ENCODE results near the gene MCTP1. TPM values are rescaled to one million over a fixed set of nuclear protein-coding genes. Genes with fewer than 3 reads are reported as not detected.

MCTP1 gene
- total and polyA plus RNA-seq, 9 of the 15 experiments (the other 6 are each of a cell fraction or from before 2014, with no cell fraction given), result 0.04 to 0.93 (median 0.06) TPM; not detected in 4

GRCh38 chr5:94906750-94907149 lies 378.1 kb downstream of the MCTP1 start:
- Histone ChIP-seq H3K36me3 (ENCODE audit: control insufficient read depth, insufficient read depth, low read length) (no peaks in the 10 kb centered on the region), H3K9ac (ENCODE audit: insufficient read depth in 1 of 2, low read depth in 2 of 2, low read length in 2 of 2) (no peak overlapping the region), H4K20me1 (replicated peaks; ENCODE audit: control insufficient read depth, insufficient read depth, low read length) (no peaks in the 10 kb centered on the region), H3K9me1 (ENCODE audit: control insufficient read depth, insufficient read depth, low read length) (no peaks in the 10 kb centered on the region), H3K27me3 (ENCODE audit: control insufficient read depth in 2 of 2, insufficient read depth in 2 of 2, low read length in 2 of 2) (no peaks in the 10 kb centered on the region), H3K4me2 (ENCODE audit: insufficient read depth, low read length) (no peak overlapping the region), H2AFZ (ENCODE audit: low read depth, low read length) (no peak overlapping the region), H3K4me3 (no peak overlapping the region), H3K9me3 (replicated peaks; ENCODE audit: control insufficient read depth, insufficient read depth, low read depth, low read length) (no peaks in the 10 kb centered on the region), H3K4me1 (replicated peaks in 1 of 2; ENCODE audit: control insufficient read depth in 2 of 2, insufficient read depth in 2 of 2, low read length in 2 of 2) (no peaks in the 10 kb centered on the region), H3K79me2 (ENCODE audit: control insufficient read depth, insufficient read depth, low read length) (no peaks in the 10 kb centered on the region), H3K27ac (ENCODE audit: extremely low read depth, low read depth, low read length) (no peak overlapping the region)
- FAIRE-seq (no peak), DNase-seq (ENCODE audit: extremely low read depth in 1 of 4, low spot score in 3 of 4) (no peak), ATAC-seq (no peak)
- in situ Hi-C loops (cut with MboI) (no loop called here), intact Hi-C loops (cut with micrococcal nuclease) (no loop called here)
- POLR2A ChIA-PET, result no interaction called here
- CTCF ChIA-PET (ENCODE audit: low intra/inter-chr PET ratio), result no interaction called here
- TF ChIP-seq GATAD2A (IDR thresholded peaks at IDR 0.05) (no peak), U2AF1 (optimal IDR thresholded peaks at IDR 0.05; ENCODE audit: low read depth, low read length) (no peak), NFIX (CRISPR knock-in tag; IDR thresholded peaks at IDR 0.05; ENCODE audit: low read depth) (no peak), STAG1 (CRISPR knock-in tag; IDR thresholded peaks at IDR 0.05; ENCODE audit: borderline replicate concordance) (no peak), ZNF778 (CRISPR knock-in tag; IDR thresholded peaks at IDR 0.05) (no peak), EWSR1 (IDR thresholded peaks at IDR 0.05; ENCODE audit: borderline replicate concordance, low read depth, partially characterized antibody) (no peak), GMEB1 (CRISPR knock-in tag; IDR thresholded peaks at IDR 0.05) (no peak)
- TF ChIP-seq, protein P1, sequence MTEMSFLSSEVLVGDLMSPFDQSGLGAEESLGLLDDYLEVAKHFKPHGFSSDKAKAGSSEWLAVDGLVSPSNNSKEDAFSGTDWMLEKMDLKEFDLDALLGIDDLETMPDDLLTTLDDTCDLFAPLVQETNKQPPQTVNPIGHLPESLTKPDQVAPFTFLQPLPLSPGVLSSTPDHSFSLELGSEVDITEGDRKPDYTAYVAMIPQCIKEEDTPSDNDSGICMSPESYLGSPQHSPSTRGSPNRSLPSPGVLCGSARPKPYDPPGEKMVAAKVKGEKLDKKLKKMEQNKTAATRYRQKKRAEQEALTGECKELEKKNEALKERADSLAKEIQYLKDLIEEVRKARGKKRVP (CRISPR knock-in tag; IDR thresholded peaks at IDR 0.05), result no peak
- no TSS peak for BruUV-seq (replicated peaks)
